HepG2 (cell line): ENCODE data around the gene TERC. TPM values are rescaled to one million over a fixed set of nuclear protein-coding genes. Genes with fewer than 3 reads are reported as not detected.

ENCODE experiments used
- ARNT2 ChIP-seq: sonication (generic); formaldehyde crosslinking; IDR thresholded peaks from 2 replicates; pipeline ENCODE4 v1.8.0; 2022; ENCODE audit warnings: mild to moderate bottlenecking, low read depth, missing genetic modification reagents, moderate library complexity
- ATM ChIP-seq: fragments of 450-650 bp; IDR thresholded peaks from 2 replicates; pipeline ENCODE4 v1.7.1; 2017; ENCODE audit warnings: mild to moderate bottlenecking, borderline replicate concordance
- EHMT2 ChIP-seq: fragments of 200-600 bp; sonication (generic); IDR thresholded peaks from 2 replicates; pipeline ENCODE4 v1.7.0; 2017; ENCODE audit warnings: antibody characterized with exemption, low read depth, low read length, borderline replicate concordance
- FOXK1 ChIP-seq: sonication (generic); formaldehyde crosslinking; IDR thresholded peaks from 2 replicates; pipeline ENCODE4 v1.4.0; 2020; ENCODE audit warnings: low read depth, missing genetic modification reagents, borderline replicate concordance
- KDM2A ChIP-seq: sonication (generic); formaldehyde crosslinking; IDR thresholded peaks from 2 replicates; pipeline ENCODE4 v1.4.0; 2020; ENCODE audit warnings: low read depth, missing genetic modification reagents, borderline replicate concordance
- MED1 ChIP-seq: sonication (generic); formaldehyde crosslinking; IDR thresholded peaks from 2 replicates; pipeline ENCODE4 v1.4.0; 2020; ENCODE audit warnings: missing genetic modification reagents
- MIER2 ChIP-seq: IDR thresholded peaks from 2 replicates; pipeline ENCODE4 v1.6.1; 2016; ENCODE audit warnings: missing biosample characterization, missing genetic modification reagents
- MXD4 ChIP-seq: IDR thresholded peaks from 2 replicates; pipeline ENCODE4 v1.6.1; 2016; ENCODE audit warnings: mild to moderate bottlenecking, missing biosample characterization, missing genetic modification reagents
- NFATC3 ChIP-seq: sonication (generic); formaldehyde crosslinking; IDR thresholded peaks from 2 replicates; pipeline ENCODE4 v1.5.1; 2020; ENCODE audit warnings: mild to moderate bottlenecking, missing genetic modification reagents
- POLR2AphosphoS5 ChIP-seq: IDR thresholded peaks from 2 replicates; pipeline ENCODE4 v1.6.1; 2012; ENCODE audit warnings: low read depth, low read length
- REPIN1 ChIP-seq: sonication (generic); formaldehyde crosslinking; IDR thresholded peaks from 2 replicates; pipeline ENCODE4 v1.8.0; 2022; ENCODE audit warnings: missing genetic modification reagents, low read depth, mild to moderate bottlenecking, borderline replicate concordance
- RFXANK ChIP-seq: IDR thresholded peaks from 2 replicates; pipeline ENCODE4 v1.6.1; 2016
- TAF15 ChIP-seq: fragments of 200-400 bp; formaldehyde crosslinking; IDR thresholded peaks from one replicate; pipeline ENCODE4 v1.6.1; 2018; ENCODE audit warnings: mild to moderate bottlenecking, low read depth, low read length; ENCODE audit not compliant: poor library complexity, severe bottlenecking
- TBL1XR1 ChIP-seq: fragments of 150-350 bp; IDR thresholded peaks from 2 replicates; pipeline ENCODE4 v1.6.1; 2014; ENCODE audit warnings: borderline replicate concordance, low read length; ENCODE audit not compliant: partially characterized antibody
- TEAD3 ChIP-seq: optimal IDR thresholded peaks from 2 replicates; pipeline ENCODE3; 2016; ENCODE audit warnings: borderline replicate concordance
- ZBTB38 ChIP-seq: sonication (generic); formaldehyde crosslinking; IDR thresholded peaks from 2 replicates; pipeline ENCODE4 v1.5.1; 2020; ENCODE audit warnings: mild to moderate bottlenecking, missing genetic modification reagents
- ZEB1 ChIP-seq: IDR thresholded peaks from 2 replicates; pipeline ENCODE4 v1.6.1; 2012; ENCODE audit warnings: mild to moderate bottlenecking, low read depth, inconsistent platforms; ENCODE audit not compliant: insufficient replicate concordance
- ZKSCAN8 ChIP-seq: IDR thresholded peaks from 2 replicates; pipeline ENCODE4 v1.6.1; 2016; ENCODE audit warnings: borderline replicate concordance, missing genetic modification reagents, missing compliant biosample characterization
- ZMYM2 ChIP-seq: sonication (generic); formaldehyde crosslinking; IDR thresholded peaks from 2 replicates; pipeline ENCODE4 v1.8.0; 2022; ENCODE audit warnings: mild to moderate bottlenecking, missing genetic modification reagents
- ZNF552 ChIP-seq: sonication (generic); formaldehyde crosslinking; IDR thresholded peaks from 2 replicates; pipeline ENCODE4 v1.9.0; 2022; ENCODE audit warnings: missing genetic modification reagents, mild to moderate bottlenecking, borderline replicate concordance
- polyA plus RNA-seq, 8 experiments: library from polyadenylated mRNA; depleted of rRNA in 3 of 8; stranded (reverse) in 7 of 8; unstranded in 1 of 8; fragments of >200 nt; fragmentation: Illumina TruSeq in 4 of 8; extraction: Trizol in 4 of 8; gene quantifications; 2 replicates each; pipeline versions ENCODE4 v1.2.1 to v1.2.3, GENCODE V29; 2011 to 2016; ENCODE audit warnings: low read depth in 4 of 8, missing spikeins in 1 of 8, mixed read lengths in 1 of 8; ENCODE audit not compliant: insufficient read depth in 1 of 8
- total RNA-seq, 5 experiments: library from RNA; depleted of rRNA; stranded (reverse); fragments of >200 nt; fragmentation: Illumina TruSeq; extraction: Trizol; gene quantifications; 2 replicates each; pipeline ENCODE4 v1.2.3, GENCODE V29; 2016; ENCODE audit warnings: low read depth in 1 of 5
- TF ChIP-seq, protein P1 (sequence below): sonication (generic); formaldehyde crosslinking; IDR thresholded peaks from 2 replicates; pipeline ENCODE4 v1.8.1; 2022; ENCODE audit warnings: mild to moderate bottlenecking, missing genetic modification reagents
- TF ChIP-seq, protein P2 (sequence below): sonication (generic); formaldehyde crosslinking; IDR thresholded peaks from 2 replicates; pipeline ENCODE4 v1.4.0; 2020; ENCODE audit warnings: missing genetic modification reagents
- TF ChIP-seq, protein P3 (sequence below): sonication (generic); formaldehyde crosslinking; IDR thresholded peaks from 2 replicates; pipeline ENCODE4 v1.4.0; 2020; ENCODE audit warnings: missing genetic modification reagents
- TF ChIP-seq, protein P4 (sequence below): sonication (generic); formaldehyde crosslinking; IDR thresholded peaks from 2 replicates; pipeline ENCODE4 v1.8.0; 2023; ENCODE audit warnings: mild to moderate bottlenecking, missing genetic modification reagents

Gene TERC
- total and polyA plus RNA-seq, 2 of the 13 experiments (the other 11 are each of a cell fraction or from before 2014, with no cell fraction given): 1.3 to 74.6 TPM

DNA sequence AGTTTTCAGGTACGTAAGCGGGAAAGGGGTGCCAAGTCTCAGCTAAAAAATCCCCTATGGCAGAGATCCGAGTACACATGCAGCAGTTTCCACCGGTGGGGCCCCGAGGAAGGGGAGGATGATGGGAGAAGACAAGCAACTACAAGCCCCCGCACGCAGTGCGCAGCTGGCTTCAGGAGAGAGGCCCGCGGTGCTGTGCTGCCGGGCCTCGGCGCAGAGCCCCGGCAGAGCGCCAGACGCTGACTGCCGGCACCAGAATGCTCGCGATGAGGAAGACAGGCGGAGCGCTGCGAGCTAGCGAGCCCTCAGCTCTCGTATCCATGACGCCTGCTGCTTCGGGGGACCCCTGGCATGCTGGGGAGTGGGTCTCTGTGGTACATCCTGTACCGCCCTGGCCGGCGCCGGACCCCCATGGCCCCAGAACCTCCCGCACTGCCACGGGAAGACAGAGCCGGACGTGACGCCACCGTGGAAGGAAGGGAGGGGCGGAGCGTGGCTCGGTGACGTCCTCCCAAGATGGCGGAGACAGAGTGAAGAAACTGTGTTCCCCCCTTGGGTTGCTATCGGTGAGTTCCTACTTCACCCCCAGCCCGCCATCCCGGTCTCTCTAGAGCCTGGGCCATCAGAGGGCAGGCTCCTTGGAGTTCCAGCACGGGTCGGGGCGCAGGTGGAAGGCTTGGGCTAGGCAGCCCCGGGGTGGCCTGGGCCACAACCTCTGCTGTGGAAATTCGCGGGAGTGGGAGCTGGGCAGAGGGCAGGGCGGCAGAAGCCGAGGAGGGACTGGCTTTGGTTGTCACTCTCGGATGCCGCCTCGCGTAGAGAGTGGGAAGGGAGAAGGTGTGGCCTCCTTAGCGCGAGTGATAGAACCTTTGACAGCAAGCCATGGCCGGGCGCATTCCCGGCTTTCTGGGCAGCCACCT lies 8.3 kb upstream of the TERC start, which contains the start of gene MYNN (continued):
- TF ChIP-seq KDM2A (CRISPR knock-in tag): peak; percentile 93
- TF ChIP-seq TBL1XR1: peak; percentile 25
- TF ChIP-seq, protein P1, sequence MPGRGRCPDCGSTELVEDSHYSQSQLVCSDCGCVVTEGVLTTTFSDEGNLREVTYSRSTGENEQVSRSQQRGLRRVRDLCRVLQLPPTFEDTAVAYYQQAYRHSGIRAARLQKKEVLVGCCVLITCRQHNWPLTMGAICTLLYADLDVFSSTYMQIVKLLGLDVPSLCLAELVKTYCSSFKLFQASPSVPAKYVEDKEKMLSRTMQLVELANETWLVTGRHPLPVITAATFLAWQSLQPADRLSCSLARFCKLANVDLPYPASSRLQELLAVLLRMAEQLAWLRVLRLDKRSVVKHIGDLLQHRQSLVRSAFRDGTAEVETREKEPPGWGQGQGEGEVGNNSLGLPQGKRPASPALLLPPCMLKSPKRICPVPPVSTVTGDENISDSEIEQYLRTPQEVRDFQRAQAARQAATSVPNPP: no peak
- TF ChIP-seq MIER2 (CRISPR knock-in tag): peak; percentile 38; the same call in 1 of the 2 replicates
- TF ChIP-seq, protein P2, sequence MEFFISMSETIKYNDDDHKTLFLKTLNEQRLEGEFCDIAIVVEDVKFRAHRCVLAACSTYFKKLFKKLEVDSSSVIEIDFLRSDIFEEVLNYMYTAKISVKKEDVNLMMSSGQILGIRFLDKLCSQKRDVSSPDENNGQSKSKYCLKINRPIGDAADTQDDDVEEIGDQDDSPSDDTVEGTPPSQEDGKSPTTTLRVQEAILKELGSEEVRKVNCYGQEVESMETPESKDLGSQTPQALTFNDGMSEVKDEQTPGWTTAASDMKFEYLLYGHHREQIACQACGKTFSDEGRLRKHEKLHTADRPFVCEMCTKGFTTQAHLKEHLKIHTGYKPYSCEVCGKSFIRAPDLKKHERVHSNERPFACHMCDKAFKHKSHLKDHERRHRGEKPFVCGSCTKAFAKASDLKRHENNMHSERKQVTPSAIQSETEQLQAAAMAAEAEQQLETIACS (CRISPR knock-in tag): 0 out of 2 replicates have a peak, but pooled peaks have one; percentile 12
- TF ChIP-seq ZBTB38 (CRISPR knock-in tag): 0 out of 2 replicates have a peak, but pooled peaks have one; percentile 64
- no peak for TF ChIP-seq TAF15
- TF ChIP-seq FOXK1: peak; percentile 55; the same call in 1 of the 2 replicates
- TF ChIP-seq, protein P3, sequence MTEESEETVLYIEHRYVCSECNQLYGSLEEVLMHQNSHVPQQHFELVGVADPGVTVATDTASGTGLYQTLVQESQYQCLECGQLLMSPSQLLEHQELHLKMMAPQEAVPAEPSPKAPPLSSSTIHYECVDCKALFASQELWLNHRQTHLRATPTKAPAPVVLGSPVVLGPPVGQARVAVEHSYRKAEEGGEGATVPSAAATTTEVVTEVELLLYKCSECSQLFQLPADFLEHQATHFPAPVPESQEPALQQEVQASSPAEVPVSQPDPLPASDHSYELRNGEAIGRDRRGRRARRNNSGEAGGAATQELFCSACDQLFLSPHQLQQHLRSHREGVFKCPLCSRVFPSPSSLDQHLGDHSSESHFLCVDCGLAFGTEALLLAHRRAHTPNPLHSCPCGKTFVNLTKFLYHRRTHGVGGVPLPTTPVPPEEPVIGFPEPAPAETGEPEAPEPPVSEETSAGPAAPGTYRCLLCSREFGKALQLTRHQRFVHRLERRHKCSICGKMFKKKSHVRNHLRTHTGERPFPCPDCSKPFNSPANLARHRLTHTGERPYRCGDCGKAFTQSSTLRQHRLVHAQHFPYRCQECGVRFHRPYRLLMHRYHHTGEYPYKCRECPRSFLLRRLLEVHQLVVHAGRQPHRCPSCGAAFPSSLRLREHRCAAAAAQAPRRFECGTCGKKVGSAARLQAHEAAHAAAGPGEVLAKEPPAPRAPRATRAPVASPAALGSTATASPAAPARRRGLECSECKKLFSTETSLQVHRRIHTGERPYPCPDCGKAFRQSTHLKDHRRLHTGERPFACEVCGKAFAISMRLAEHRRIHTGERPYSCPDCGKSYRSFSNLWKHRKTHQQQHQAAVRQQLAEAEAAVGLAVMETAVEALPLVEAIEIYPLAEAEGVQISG (CRISPR knock-in tag): peak; percentile 79
- TF ChIP-seq ZNF552 (CRISPR knock-in tag): no peak
- TF ChIP-seq, protein P4, sequence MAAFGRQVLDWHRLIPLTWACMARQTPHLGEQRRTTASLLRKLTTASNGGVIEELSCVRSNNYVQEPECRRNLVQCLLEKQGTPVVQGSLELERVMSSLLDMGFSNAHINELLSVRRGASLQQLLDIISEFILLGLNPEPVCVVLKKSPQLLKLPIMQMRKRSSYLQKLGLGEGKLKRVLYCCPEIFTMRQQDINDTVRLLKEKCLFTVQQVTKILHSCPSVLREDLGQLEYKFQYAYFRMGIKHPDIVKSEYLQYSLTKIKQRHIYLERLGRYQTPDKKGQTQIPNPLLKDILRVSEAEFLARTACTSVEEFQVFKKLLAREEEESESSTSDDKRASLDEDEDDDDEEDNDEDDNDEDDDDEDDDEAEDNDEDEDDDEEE (CRISPR knock-in tag): peak; percentile 90; the same call in 1 of the 2 replicates
- no peak; the same call in 1 of the 2 replicates for TF ChIP-seq NFATC3 (CRISPR knock-in tag)
- peak; percentile 94 for TF ChIP-seq POLR2AphosphoS5
- TF ChIP-seq ZEB1: peak; percentile 14
- no peak for TF ChIP-seq ATM
- TF ChIP-seq ZMYM2: no peak
- TF ChIP-seq REPIN1 (CRISPR knock-in tag): peak; percentile 90
- TF ChIP-seq ARNT2 (CRISPR knock-in tag): no peak
- TF ChIP-seq MED1 (CRISPR knock-in tag): peak; percentile 77
- peak; percentile 47 for TF ChIP-seq TEAD3
- no peak for TF ChIP-seq RFXANK (CRISPR knock-in tag)
- no peak for TF ChIP-seq ZKSCAN8 (CRISPR knock-in tag)
- no peak for TF ChIP-seq MXD4 (CRISPR knock-in tag)
- no peak for TF ChIP-seq EHMT2
